BE2C (cell line): Measurements from ENCODE around the gene TWF2.

ENCODE experiments used
- DNase-seq: peaks from one replicate; pipeline ENCODE4 v3.0.0-alpha.2; 2020
- H3K27me3 ChIP-seq: fragments of 250-450 bp; sonication (Bioruptor Pico); 2 replicates; pipeline ENCODE4 v1.5.1; 2020; ENCODE audit warnings: mild to moderate bottlenecking
- H3K36me3 ChIP-seq: fragments of 250-450 bp; sonication (Bioruptor Pico); 2 replicates; pipeline ENCODE4 v1.5.1; 2020; ENCODE audit warnings: mild to moderate bottlenecking
- H3K4me1 ChIP-seq: fragments of 250-450 bp; sonication (Bioruptor Pico); 2 replicates; pipeline ENCODE4 v1.5.1; 2020
- H3K4me3 ChIP-seq: 2 replicates; pipeline ENCODE4 v1.5.1; 2011; ENCODE audit warnings: low read depth, low read length
- H3K9me3 ChIP-seq: fragments of 250-450 bp; sonication (Bioruptor Pico); 2 replicates; pipeline ENCODE4 v1.5.1; 2020
- CTCF ChIP-seq: IDR thresholded peaks from 2 replicates; pipeline ENCODE4 v1.5.1; 2012; ENCODE audit warnings: mild to moderate bottlenecking, low read depth, low read length

The TWF2 gene

GRCh38 chr3:52242039-52242438 lies 3.1 kb upstream of the TWF2 start:
- no peak for DNase-seq
- Histone ChIP-seq H3K4me1 (peaks cover 15% of the 10 kb centered on the region), H3K9me3 (no peaks in the 10 kb centered on the region), H3K4me3 (no peak overlapping the region), H3K27me3 (no peaks in the 10 kb centered on the region), H3K36me3 (no peaks in the 10 kb centered on the region)
- TF ChIP-seq CTCF: no peak

GRCh38 chr3:52240886-52241370 lies 2.0 kb upstream of the TWF2 start:
- Histone ChIP-seq H3K36me3 (no peaks in the 10 kb centered on the region), H3K27me3 (no peaks in the 10 kb centered on the region), H3K4me1 (peaks cover 15% of the 10 kb centered on the region), H3K4me3 (no peak overlapping the region), H3K9me3 (no peaks in the 10 kb centered on the region)
- TF ChIP-seq CTCF: no peak
- DNase-seq: no peak

- H3K4me3 ChIP-seq: peak overlapping the region; percentile 69
- peaks cover 15% of the 10 kb centered on the region for H3K4me1 ChIP-seq
- TF ChIP-seq CTCF: no peak
Observed at GRCh38 chr3:52240059-52240885, 1.3 kb upstream of the TWF2 start.

DNA sequence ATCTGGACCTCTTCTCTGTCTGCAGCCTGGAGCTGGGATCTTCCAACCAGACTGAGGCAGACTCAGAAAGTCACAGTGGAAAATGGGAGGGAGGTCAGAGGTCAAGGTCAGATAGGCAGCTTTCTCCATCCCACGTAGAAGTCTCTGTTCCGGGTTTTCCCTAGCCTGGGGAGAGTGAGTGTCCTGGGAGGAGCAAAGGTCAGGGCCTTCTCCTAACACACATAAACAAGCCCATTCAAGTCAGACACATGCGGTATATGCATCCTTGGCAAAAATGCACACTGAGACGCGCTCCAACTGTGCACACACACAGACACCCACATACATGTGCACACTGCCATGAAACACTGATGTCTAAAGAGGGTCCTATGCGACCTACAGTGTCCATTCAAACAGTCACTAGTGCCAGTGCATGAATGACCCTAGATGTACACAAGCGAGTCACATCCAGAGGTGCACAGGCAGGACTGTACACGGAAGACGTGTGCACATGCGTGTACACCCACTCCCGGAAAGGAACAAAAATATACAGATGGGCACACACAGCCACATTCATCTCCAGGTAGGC lies 681 bp downstream of the TWF2 start:
- no peaks in the 10 kb centered on the region for H3K36me3 ChIP-seq
- DNase-seq: no peak
- TF ChIP-seq CTCF: no peak

More at GRCh38 chr3:52240059-52240885, 1.3 kb upstream of the TWF2 start:
- Histone ChIP-seq H3K27me3 (no peaks in the 10 kb centered on the region), H3K36me3 (no peaks in the 10 kb centered on the region), H3K9me3 (no peaks in the 10 kb centered on the region)
- DNase-seq: peak; percentile 88

DNA sequence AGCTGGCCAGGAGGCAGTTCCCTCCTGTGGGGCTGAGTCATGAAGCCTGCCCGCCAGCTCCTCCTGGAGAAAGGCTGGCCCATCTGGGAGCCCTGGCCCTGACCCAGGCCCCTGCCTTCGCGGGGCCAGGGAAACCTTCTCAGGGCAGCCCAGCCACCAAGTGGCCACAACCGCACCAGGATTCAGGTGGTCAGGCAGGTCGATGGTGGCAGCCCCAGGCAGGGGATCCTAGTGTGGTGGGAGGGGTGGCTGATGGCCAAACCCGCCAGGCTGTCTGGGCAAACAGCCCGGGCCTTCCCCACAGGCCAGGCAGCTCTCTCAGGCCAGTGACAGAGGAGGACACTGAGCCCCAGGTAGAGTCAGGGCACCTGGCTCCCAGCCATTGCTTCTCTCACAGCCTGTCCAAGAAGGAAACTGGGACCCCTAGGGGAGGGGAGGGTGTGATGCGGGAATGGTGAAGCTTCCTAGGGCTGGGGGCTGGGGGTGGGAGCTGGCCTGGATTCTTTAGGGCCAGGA lies 1.2 kb downstream of the TWF2 start:
- DNase-seq: peak; percentile 43
- Histone ChIP-seq H3K9me3 (no peaks in the 10 kb centered on the region), H3K4me1 (peaks cover 7% of the 10 kb centered on the region), H3K27me3 (no peaks in the 10 kb centered on the region), H3K4me3 (peak overlapping the region; percentile 69; the same call in 1 of the 2 replicates), H3K36me3 (no peaks in the 10 kb centered on the region)
- no peak for TF ChIP-seq CTCF

More for the DNA sequence above, 681 bp downstream of the TWF2 start:
- H3K27me3 ChIP-seq: no peaks in the 10 kb centered on the region
- no peaks in the 10 kb centered on the region for H3K9me3 ChIP-seq
- H3K4me1 ChIP-seq: peaks cover 7% of the 10 kb centered on the region
- peak overlapping the region; percentile 69 for H3K4me3 ChIP-seq
